ENCODE data around the gene TMED10. TPM values are rescaled to one million over a fixed set of nuclear protein-coding genes. Genes with fewer than 3 reads are reported as not detected.
A peak's percentile ranks its signal among the peaks of the same experiment; 100 is the strongest.

Gene TMED10
- total RNA-seq, 4 donors from 2014 or later: 58.6 to 181 (median 115) TPM

GRCh38 chr14:75213172-75213571, 36.8 kb upstream of the TMED10 start:
- DNase-seq: no peak
- TF ChIP-seq, protein P1, sequence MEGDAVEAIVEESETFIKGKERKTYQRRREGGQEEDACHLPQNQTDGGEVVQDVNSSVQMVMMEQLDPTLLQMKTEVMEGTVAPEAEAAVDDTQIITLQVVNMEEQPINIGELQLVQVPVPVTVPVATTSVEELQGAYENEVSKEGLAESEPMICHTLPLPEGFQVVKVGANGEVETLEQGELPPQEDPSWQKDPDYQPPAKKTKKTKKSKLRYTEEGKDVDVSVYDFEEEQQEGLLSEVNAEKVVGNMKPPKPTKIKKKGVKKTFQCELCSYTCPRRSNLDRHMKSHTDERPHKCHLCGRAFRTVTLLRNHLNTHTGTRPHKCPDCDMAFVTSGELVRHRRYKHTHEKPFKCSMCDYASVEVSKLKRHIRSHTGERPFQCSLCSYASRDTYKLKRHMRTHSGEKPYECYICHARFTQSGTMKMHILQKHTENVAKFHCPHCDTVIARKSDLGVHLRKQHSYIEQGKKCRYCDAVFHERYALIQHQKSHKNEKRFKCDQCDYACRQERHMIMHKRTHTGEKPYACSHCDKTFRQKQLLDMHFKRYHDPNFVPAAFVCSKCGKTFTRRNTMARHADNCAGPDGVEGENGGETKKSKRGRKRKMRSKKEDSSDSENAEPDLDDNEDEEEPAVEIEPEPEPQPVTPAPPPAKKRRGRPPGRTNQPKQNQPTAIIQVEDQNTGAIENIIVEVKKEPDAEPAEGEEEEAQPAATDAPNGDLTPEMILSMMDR (IDR thresholded peaks at IDR 0.05): no peak
- no peak for TF ChIP-seq POLR2A (IDR thresholded peaks at IDR 0.05)
- Histone ChIP-seq H3K27ac (no peak overlapping the region), H3K27me3 (no peaks in the 10 kb centered on the region), H3K4me1 (peaks cover 0 to 5% (median 2%) of the 10 kb centered on the region in 4 donors), H3K9me3 (no peaks in the 10 kb centered on the region), H3K36me3 (no peaks in the 10 kb centered on the region), H3K4me3 (no peak overlapping the region)

- DNase-seq: peak in 1 of 3 donors; percentile 72
Measured at GRCh38 chr14:75208843-75209242, 32.4 kb upstream of the TMED10 start.

GRCh38 chr14:75206190-75206589, 29.8 kb upstream of the TMED10 start:
- no peak overlapping the region for H3K4me3 ChIP-seq
- no peak for DNase-seq
- no peak for TF ChIP-seq POLR2A (IDR thresholded peaks at IDR 0.05)
- TF ChIP-seq, protein P1 (IDR thresholded peaks at IDR 0.05): no peak
- no peaks in the 10 kb centered on the region for H3K27me3 ChIP-seq
- no peaks in the 10 kb centered on the region for H3K9me3 ChIP-seq
- H3K4me1 ChIP-seq: peaks cover 0 to 18% (median 5%) of the 10 kb centered on the region in 4 donors
- no peaks in the 10 kb centered on the region for H3K36me3 ChIP-seq
- no peak overlapping the region for H3K27ac ChIP-seq

More at GRCh38 chr14:75208843-75209242, 32.4 kb upstream of the TMED10 start:
- Histone ChIP-seq H3K9me3 (no peaks in the 10 kb centered on the region), H3K27me3 (no peaks in the 10 kb centered on the region), H3K36me3 (no peaks in the 10 kb centered on the region), H3K27ac (peak overlapping the region in 3 of 4 donors; percentile 41 to 77 (median 75)), H3K4me3 (peak overlapping the region in 1 of 4 donors; percentile 5), H3K4me1 (peaks cover 0 to 8% (median 3%) of the 10 kb centered on the region in 4 donors)
- TF ChIP-seq, protein P1 (IDR thresholded peaks at IDR 0.05): no peak
- TF ChIP-seq POLR2A (IDR thresholded peaks at IDR 0.05): peak in 1 of 2 donors; percentile 48

GRCh38 chr14:75205591-75205990, 29.2 kb upstream of the TMED10 start:
- Histone ChIP-seq H3K36me3 (no peaks in the 10 kb centered on the region), H3K9me3 (no peaks in the 10 kb centered on the region), H3K27ac (peak overlapping the region in 1 of 4 donors; percentile 38), H3K4me1 (peaks cover 0 to 18% (median 5%) of the 10 kb centered on the region in 4 donors), H3K27me3 (no peaks in the 10 kb centered on the region), H3K4me3 (no peak overlapping the region)
- DNase-seq: no peak
- TF ChIP-seq, protein P1 (IDR thresholded peaks at IDR 0.05): no peak
- TF ChIP-seq POLR2A (IDR thresholded peaks at IDR 0.05): no peak

- no peaks in the 10 kb centered on the region for H3K27me3 ChIP-seq
- DNase-seq: peak in 1 of 3 donors; percentile 74
- H3K4me3 ChIP-seq: peak overlapping the region in 1 of 4 donors; percentile 4
- peaks cover 0 to 22% (median 5%) of the 10 kb centered on the region in 4 donors for H3K4me1 ChIP-seq
- H3K9me3 ChIP-seq: no peaks in the 10 kb centered on the region
- TF ChIP-seq, protein P1 (IDR thresholded peaks at IDR 0.05): no peak
- peak; percentile 31 to 49 for TF ChIP-seq POLR2A (IDR thresholded peaks at IDR 0.05)
- peak overlapping the region in 3 of 4 donors; percentile 63 to 91 (median 88) for H3K27ac ChIP-seq
- no peaks in the 10 kb centered on the region for H3K36me3 ChIP-seq
Measured at GRCh38 chr14:75204116-75204515, 27.7 kb upstream of the TMED10 start.
